H1 (cell line): ENCODE data around the gene ZNF83. TPM values are rescaled to one million over a fixed set of nuclear protein-coding genes. Genes with fewer than 3 reads are reported as not detected.

Experiments
- CTCF ChIA-PET: fragments of 300-600 bp; sonication (Branson Sonifier 250); formaldehyde crosslinking; loops from one replicate; lab custom pipeline; 2021; ENCODE audit not compliant: partially characterized antibody; lab: Charles Lee
- POLR2A ChIA-PET: fragments of 300-600 bp; sonication (Branson Sonifier 250); formaldehyde crosslinking; loops from one replicate; lab custom pipeline; 2021; ENCODE audit warnings: inconsistent platforms; ENCODE audit not compliant: partially characterized antibody; lab: Charles Lee
- DNase-seq, 2 experiments: peaks; one replicate each; pipeline versions ENCODE4 v3.0.0 to v3.0.0-alpha.2; 2010 to 2022; ENCODE audit warnings: low spot score in 2 of 2, low read depth in 1 of 2, mixed read lengths in 1 of 2
- FAIRE-seq: peaks from 2 replicates; lab custom pipeline; 2011; peaks lifted over from hg19 to GRCh38; lab: Jason Lieb, UNC
- H2AFZ ChIP-seq: 2 replicates; pipeline ENCODE4 v1.8.1; 2012; ENCODE audit warnings: low read length, inconsistent platforms
- H2AK5ac ChIP-seq: 2 replicates; pipeline ENCODE4 v1.6.1; 2013; ENCODE audit warnings: low read depth, low read length
- H2BK120ac ChIP-seq: replicated peaks from 2 replicates; pipeline ENCODE3; 2013; ENCODE audit warnings: low read depth, low read length, inconsistent platforms
- H2BK12ac ChIP-seq: 2 replicates; pipeline ENCODE4 v1.6.1; 2013; ENCODE audit warnings: low read depth, low read length
- H2BK15ac ChIP-seq: 2 replicates; pipeline ENCODE4 v1.6.1; 2013; ENCODE audit warnings: low read length
- H2BK20ac ChIP-seq: 2 replicates; pipeline ENCODE4 v1.6.1; 2013; ENCODE audit warnings: low read length
- H2BK5ac ChIP-seq: 2 replicates; pipeline ENCODE4 v1.6.1; 2013; ENCODE audit warnings: low read depth, low read length
- H3K14ac ChIP-seq: 2 replicates; pipeline ENCODE4 v1.6.1; 2013; ENCODE audit warnings: inconsistent platforms; ENCODE audit not compliant: insufficient read length
- H3K18ac ChIP-seq: 2 replicates; pipeline ENCODE4 v1.6.1; 2013; ENCODE audit warnings: low read length; ENCODE audit errors: extremely low read depth
- H3K23ac ChIP-seq: 2 replicates; pipeline ENCODE4 v1.6.1; 2013; ENCODE audit warnings: inconsistent platforms; ENCODE audit not compliant: insufficient read length
- H3K23me2 ChIP-seq: 2 replicates; pipeline ENCODE4 v1.6.1; 2013; ENCODE audit warnings: low read depth, low read length
- H3K27ac ChIP-seq: 2 replicates; pipeline ENCODE4 v1.6.1; 2011; ENCODE audit warnings: low read depth, low read length, inconsistent platforms
- H3K27me3 ChIP-seq, 4 experiments: replicated peaks in 1 of 4; 1 replicate in 1 of 4; 2 replicates in 3 of 4; pipeline versions ENCODE4 v1.6.1 to v1.8.1; 2011 to 2013; ENCODE audit warnings: low read length in 3 of 4, mild to moderate bottlenecking in 3 of 4, inconsistent platforms in 2 of 4, mixed read lengths in 2 of 4, moderate library complexity in 1 of 4; ENCODE audit not compliant: control insufficient read depth in 3 of 4, insufficient read depth in 3 of 4; ENCODE audit errors: extremely low read depth in 1 of 4
- H3K36me3 ChIP-seq, 4 experiments: 2 replicates each; pipeline versions ENCODE4 v1.6.1 to v1.8.1; 2011 to 2013; ENCODE audit warnings: mild to moderate bottlenecking in 4 of 4, low read length in 3 of 4, moderate library complexity in 2 of 4, control low read depth in 1 of 4, inconsistent platforms in 1 of 4; ENCODE audit not compliant: insufficient read depth in 4 of 4, control insufficient read depth in 2 of 4
- H3K4ac ChIP-seq: replicated peaks from 2 replicates; pipeline ENCODE3; 2013; ENCODE audit warnings: low read length, low read depth, mixed read lengths, inconsistent platforms; ENCODE audit not compliant: insufficient read length
- H3K4me1 ChIP-seq, 4 experiments: replicated peaks in 1 of 4; 1 replicate in 1 of 4; 2 replicates in 3 of 4; pipeline versions ENCODE4 v1.6.1 to v1.8.1; 2011 to 2013; ENCODE audit warnings: low read length in 3 of 4, inconsistent platforms in 2 of 4, mixed read lengths in 1 of 4; ENCODE audit not compliant: insufficient read depth in 4 of 4, control insufficient read depth in 3 of 4
- H3K4me2 ChIP-seq, 2 experiments: 2 replicates each; pipeline versions ENCODE4 v1.6.1 to v1.8.1; 2011 to 2013; ENCODE audit warnings: low read depth in 2 of 2, low read length in 2 of 2, control low read depth in 1 of 2, inconsistent platforms in 1 of 2, mild to moderate bottlenecking in 1 of 2; ENCODE audit not compliant: insufficient read depth in 1 of 2
- H3K4me3 ChIP-seq, 4 experiments: fragments of 200-600, 300-600 bp in 1 of 4; sonication (generic), shearing (Covaris generic), sonication (Bioruptor Twin) in 1 of 4; 2 replicates each; pipeline versions ENCODE4 v1.5.1 to v1.8.1; 2011 to 2016; ENCODE audit warnings: low read length in 4 of 4, low read depth in 3 of 4, control low read depth in 2 of 4, inconsistent platforms in 2 of 4, mild to moderate bottlenecking in 2 of 4, mixed read lengths in 1 of 4, moderate library complexity in 1 of 4; ENCODE audit not compliant: insufficient read depth in 2 of 4; ENCODE audit errors: extremely low read depth in 1 of 4
- H3K56ac ChIP-seq: replicated peaks from 2 replicates; pipeline ENCODE3; 2013; ENCODE audit warnings: low read depth, mild to moderate bottlenecking, mixed read lengths, low read length, inconsistent platforms; ENCODE audit not compliant: insufficient read length
- H3K79me1 ChIP-seq: 2 replicates; pipeline ENCODE4 v1.6.1; 2013; ENCODE audit warnings: low read depth, low read length, control low read depth
- H3K79me2 ChIP-seq, 2 experiments: 2 replicates each; pipeline versions ENCODE4 v1.6.1 to v1.8.1; 2012 to 2013; ENCODE audit warnings: low read length in 2 of 2, mild to moderate bottlenecking in 2 of 2, inconsistent platforms in 1 of 2; ENCODE audit not compliant: insufficient read depth in 2 of 2, control insufficient read depth in 1 of 2
- H3K9ac ChIP-seq, 4 experiments: replicated peaks in 1 of 4; 1 replicate in 1 of 4; 2 replicates in 3 of 4; pipeline versions ENCODE4 v1.6.1 to v1.8.1; 2011 to 2013; ENCODE audit warnings: low read depth in 3 of 4, low read length in 3 of 4, control low read depth in 2 of 4, mild to moderate bottlenecking in 2 of 4, moderate library complexity in 2 of 4, inconsistent platforms in 1 of 4; ENCODE audit errors: extremely low read depth in 1 of 4
- H3K9me3 ChIP-seq, 2 experiments: 2 replicates each; pipeline versions ENCODE4 v1.6.1 to v1.8.1; 2012 to 2013; ENCODE audit warnings: mild to moderate bottlenecking in 2 of 2, moderate library complexity in 2 of 2, control low read depth in 1 of 2, inconsistent platforms in 1 of 2, low read depth in 1 of 2, low read length in 1 of 2, mixed read lengths in 1 of 2; ENCODE audit not compliant: insufficient read depth in 2 of 2
- H4K20me1 ChIP-seq, 2 experiments: replicated peaks in 1 of 2; 2 replicates each; pipeline versions ENCODE3 to v1.8.1; 2011 to 2013; ENCODE audit warnings: inconsistent platforms in 2 of 2, low read length in 2 of 2, mild to moderate bottlenecking in 1 of 2; ENCODE audit not compliant: insufficient read depth in 2 of 2, control insufficient read depth in 1 of 2
- H4K5ac ChIP-seq: 2 replicates; pipeline ENCODE4 v1.6.1; 2013; ENCODE audit warnings: low read length, low read depth, mixed read lengths, inconsistent platforms; ENCODE audit not compliant: insufficient read length
- H4K8ac ChIP-seq: 2 replicates; pipeline ENCODE4 v1.8.0; 2013; ENCODE audit warnings: mild to moderate bottlenecking, moderate library complexity, low read length, inconsistent platforms; ENCODE audit not compliant: insufficient read depth; ENCODE audit errors: extremely low read depth
- H4K91ac ChIP-seq: replicated peaks from 2 replicates; pipeline ENCODE3; 2013; ENCODE audit warnings: low read length, mixed read lengths, inconsistent platforms; ENCODE audit not compliant: insufficient read length
- ATF2 ChIP-seq: IDR thresholded peaks from 2 replicates; pipeline ENCODE4 v1.6.1; 2012; ENCODE audit warnings: low read length, inconsistent platforms
- EGR1 ChIP-seq: IDR thresholded peaks from 2 replicates; pipeline ENCODE4 v1.6.1; 2011; ENCODE audit warnings: low read depth, low read length, borderline replicate concordance
- GTF2F1 ChIP-seq: IDR thresholded peaks from 2 replicates; pipeline ENCODE4 v1.6.1; 2012; ENCODE audit warnings: low read depth, low read length, improper control_type of control experiment, borderline replicate concordance
- JUND ChIP-seq: IDR thresholded peaks from 2 replicates; pipeline ENCODE4 v1.6.1; 2011; ENCODE audit warnings: mild to moderate bottlenecking, improper control_type of control experiment, low read length
- MAFK ChIP-seq: IDR thresholded peaks from 2 replicates; pipeline ENCODE4 v1.6.1; 2012; ENCODE audit warnings: low read depth, mild to moderate bottlenecking, improper control_type of control experiment, low read length
- SP2 ChIP-seq: IDR thresholded peaks from 2 replicates; pipeline ENCODE4 v1.6.1; 2012; ENCODE audit warnings: mild to moderate bottlenecking, low read length, inconsistent platforms
- ZNF274 ChIP-seq: IDR thresholded peaks from 2 replicates; pipeline ENCODE4 v1.7.0; 2012; ENCODE audit warnings: low read length, borderline replicate concordance; ENCODE audit errors: extremely low read depth
- polyA plus RNA-seq, 7 experiments: library from polyadenylated mRNA; depleted of rRNA in 3 of 7; stranded (reverse) in 5 of 7; unstranded in 2 of 7; fragments of >200 nt in 5 of 7; fragments of 200-250 nt in 2 of 7; gene quantifications; 1 replicate in 5 of 7; 2 replicates in 1 of 7; 4 replicates in 1 of 7; pipeline versions ENCODE4 v1.2.1 to v1.2.3, GENCODE V29; 2011 to 2013; ENCODE audit warnings: missing spikeins in 2 of 7, mixed read lengths in 2 of 7
- total RNA-seq: library from RNA; stranded (reverse); fragmentation: NEBNext Ultra II Directional; extraction: Animal tissue kit (Norgen Biotek cat#: 25700); gene quantifications from 2 replicates; pipeline ENCODE4 v1.2.1, GENCODE V29; 2021

Gene ZNF83
- total and polyA plus RNA-seq, 2 of the 8 experiments (the other 6 are each of a cell fraction or from before 2014, with no cell fraction given) = 13.2 to 19.4 TPM

- Histone ChIP-seq H2BK120ac (no peak overlapping the region), H3K9me3 (no peaks in the 10 kb centered on the region), H2BK20ac (no peak overlapping the region), H4K20me1 (peaks cover 0 to 3% of the 10 kb centered on the region in 2 experiments), H3K23me2 (no peaks in the 10 kb centered on the region; the same call in 1 of the 2 replicates), H3K56ac (no peak overlapping the region), H2BK12ac (no peak overlapping the region), H3K4me2 (no peak overlapping the region), H4K91ac (no peak overlapping the region), H3K36me3 (no peaks in the 10 kb centered on the region), H2BK5ac (no peak overlapping the region), H3K9ac (no peak overlapping the region), H3K4me3 (no peak overlapping the region), H2AK5ac (no peak overlapping the region), H3K79me2 (no peaks in the 10 kb centered on the region), H3K18ac (no peak overlapping the region), H4K5ac (no peak overlapping the region), H3K27ac (no peak overlapping the region), H2BK15ac (no peak overlapping the region), H4K8ac (no peak overlapping the region), H3K23ac (no peak overlapping the region), H3K4me1 (peaks cover 0 to 12% (median 5%) of the 10 kb centered on the region in 4 experiments; a peak in 4 of 7 replicates), H3K4ac (no peak overlapping the region), H2AFZ (no peak overlapping the region), H3K14ac (no peak overlapping the region), H3K79me1 (no peaks in the 10 kb centered on the region), H3K27me3 (no peaks in the 10 kb centered on the region)
- CTCF ChIA-PET = interaction anchor here (1.3 kb wide), 1 partner anchor 393 kb away, joined by 3 read pairs; no protein-coding TSS in a partner anchor
- POLR2A ChIA-PET = interaction anchor here (0.6 to 0.7 kb wide), 2 partner anchors 316 to 320 kb away, joined by 3 read pairs; no protein-coding TSS in a partner anchor
- FAIRE-seq (no peak), DNase-seq (no peak)
- TF ChIP-seq SP2 = no peak
- no peak for TF ChIP-seq EGR1
- TF ChIP-seq ATF2 = no peak
- TF ChIP-seq JUND = no peak
- TF ChIP-seq ZNF274 = no peak
- TF ChIP-seq MAFK = no peak
- no peak for TF ChIP-seq GTF2F1
These were observed 28.4 kb upstream of the ZNF83 start for GRCh38 chr19:52666506-52666905.
